ENCODE results near the gene FBXO2. TPM values are rescaled to one million over a fixed set of nuclear protein-coding genes. Genes with fewer than 3 reads are reported as not detected.

The FBXO2 gene
- total and polyA plus RNA-seq, 10 of the 15 experiments (the other 5 are each of a cell fraction or from before 2014, with no cell fraction given), result 0.06 to 0.41 (median 0.18) TPM; not detected in 4

DNA sequence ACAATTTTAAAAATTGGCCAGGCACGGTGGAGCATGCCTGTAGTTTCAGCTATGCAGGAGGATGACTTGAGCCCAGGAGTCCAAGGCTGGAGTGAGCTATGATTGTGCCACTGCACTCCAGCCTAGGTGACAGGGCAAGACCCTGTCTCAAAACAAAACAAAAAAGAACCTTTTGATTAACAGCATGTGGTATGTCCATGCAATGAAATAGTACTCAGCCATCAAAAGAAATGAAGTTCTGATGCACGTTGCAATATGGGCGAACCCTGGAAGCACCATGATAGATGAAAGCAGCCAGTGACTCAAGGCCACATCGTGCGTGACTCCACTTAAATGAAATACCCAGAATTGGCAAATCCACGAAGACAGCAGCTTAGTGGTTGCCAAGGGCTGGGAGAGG, 47.5 kb downstream of the FBXO2 start:
- no peak for FAIRE-seq
- ATAC-seq, result no peak
- no TSS peak for BruUV-seq (replicated peaks)
- ChIA-PET SMC1A (ENCODE audit: uncharacterized antibody, unreplicated experiment) (no interaction called here), RAD21 (ENCODE audit: unreplicated experiment) (no interaction called here), CTCF (no interaction called here), POLR2A (no interaction called here)
- Histone ChIP-seq H3K4me3 (no peak overlapping the region), H3K79me2 (ENCODE audit: control insufficient read depth, insufficient read depth, low read length) (no peaks in the 10 kb centered on the region), H3K9me3 (replicated peaks; ENCODE audit: control insufficient read depth, insufficient read depth, low read length) (no peaks in the 10 kb centered on the region), H2AFZ (ENCODE audit: control insufficient read depth, low read depth, low read length) (no peak overlapping the region), H3K4me1 (ENCODE audit: control insufficient read depth, insufficient read depth, low read length) (no peaks in the 10 kb centered on the region), H3K9ac (ENCODE audit: control insufficient read depth, insufficient read depth, low read length) (no peak overlapping the region), H3K27ac (ENCODE audit: control insufficient read depth, insufficient read depth) (no peak overlapping the region), H3K4me2 (ENCODE audit: control insufficient read depth, insufficient read depth) (no peak overlapping the region), H3K36me3 (ENCODE audit: control insufficient read depth in 2 of 2, insufficient read depth in 2 of 2, low read length in 1 of 2) (no peaks in the 10 kb centered on the region), H4K20me1 (ENCODE audit: control insufficient read depth, insufficient read depth) (no peaks in the 10 kb centered on the region), H3K27me3 (replicated peaks in 1 of 2; ENCODE audit: control insufficient read depth in 2 of 2, insufficient read depth in 2 of 2, low read length in 1 of 2) (no peaks in the 10 kb centered on the region; a peak in 1 of 4 replicates)
- no peak for DNase-seq (ENCODE audit: low read depth, low spot score)
- 13% methylated on average over 6 of the region's 6 CpGs for WGBS (ENCODE audit: insufficient coverage, insufficient replicate concordance, low lambda C conversion rate, missing lambda C conversion rate)
- TF ChIP-seq, protein P1, sequence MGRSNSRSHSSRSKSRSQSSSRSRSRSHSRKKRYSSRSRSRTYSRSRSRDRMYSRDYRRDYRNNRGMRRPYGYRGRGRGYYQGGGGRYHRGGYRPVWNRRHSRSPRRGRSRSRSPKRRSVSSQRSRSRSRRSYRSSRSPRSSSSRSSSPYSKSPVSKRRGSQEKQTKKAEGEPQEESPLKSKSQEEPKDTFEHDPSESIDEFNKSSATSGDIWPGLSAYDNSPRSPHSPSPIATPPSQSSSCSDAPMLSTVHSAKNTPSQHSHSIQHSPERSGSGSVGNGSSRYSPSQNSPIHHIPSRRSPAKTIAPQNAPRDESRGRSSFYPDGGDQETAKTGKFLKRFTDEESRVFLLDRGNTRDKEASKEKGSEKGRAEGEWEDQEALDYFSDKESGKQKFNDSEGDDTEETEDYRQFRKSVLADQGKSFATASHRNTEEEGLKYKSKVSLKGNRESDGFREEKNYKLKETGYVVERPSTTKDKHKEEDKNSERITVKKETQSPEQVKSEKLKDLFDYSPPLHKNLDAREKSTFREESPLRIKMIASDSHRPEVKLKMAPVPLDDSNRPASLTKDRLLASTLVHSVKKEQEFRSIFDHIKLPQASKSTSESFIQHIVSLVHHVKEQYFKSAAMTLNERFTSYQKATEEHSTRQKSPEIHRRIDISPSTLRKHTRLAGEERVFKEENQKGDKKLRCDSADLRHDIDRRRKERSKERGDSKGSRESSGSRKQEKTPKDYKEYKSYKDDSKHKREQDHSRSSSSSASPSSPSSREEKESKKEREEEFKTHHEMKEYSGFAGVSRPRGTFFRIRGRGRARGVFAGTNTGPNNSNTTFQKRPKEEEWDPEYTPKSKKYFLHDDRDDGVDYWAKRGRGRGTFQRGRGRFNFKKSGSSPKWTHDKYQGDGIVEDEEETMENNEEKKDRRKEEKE (IDR thresholded peaks at IDR 0.05), result no peak
- TF ChIP-seq STAT1 (conservative IDR thresholded peaks at IDR 0.05), result no peak
- no peak for TF ChIP-seq DPF2 (IDR thresholded peaks at IDR 0.05)
- no peak for TF ChIP-seq NFXL1 (IDR thresholded peaks at IDR 0.05; ENCODE audit: borderline replicate concordance)
- TF ChIP-seq PKNOX1 (IDR thresholded peaks at IDR 0.05), result no peak
- no peak for TF ChIP-seq CBFB (IDR thresholded peaks at IDR 0.05; ENCODE audit: low read depth)
- TF ChIP-seq, protein P2, sequence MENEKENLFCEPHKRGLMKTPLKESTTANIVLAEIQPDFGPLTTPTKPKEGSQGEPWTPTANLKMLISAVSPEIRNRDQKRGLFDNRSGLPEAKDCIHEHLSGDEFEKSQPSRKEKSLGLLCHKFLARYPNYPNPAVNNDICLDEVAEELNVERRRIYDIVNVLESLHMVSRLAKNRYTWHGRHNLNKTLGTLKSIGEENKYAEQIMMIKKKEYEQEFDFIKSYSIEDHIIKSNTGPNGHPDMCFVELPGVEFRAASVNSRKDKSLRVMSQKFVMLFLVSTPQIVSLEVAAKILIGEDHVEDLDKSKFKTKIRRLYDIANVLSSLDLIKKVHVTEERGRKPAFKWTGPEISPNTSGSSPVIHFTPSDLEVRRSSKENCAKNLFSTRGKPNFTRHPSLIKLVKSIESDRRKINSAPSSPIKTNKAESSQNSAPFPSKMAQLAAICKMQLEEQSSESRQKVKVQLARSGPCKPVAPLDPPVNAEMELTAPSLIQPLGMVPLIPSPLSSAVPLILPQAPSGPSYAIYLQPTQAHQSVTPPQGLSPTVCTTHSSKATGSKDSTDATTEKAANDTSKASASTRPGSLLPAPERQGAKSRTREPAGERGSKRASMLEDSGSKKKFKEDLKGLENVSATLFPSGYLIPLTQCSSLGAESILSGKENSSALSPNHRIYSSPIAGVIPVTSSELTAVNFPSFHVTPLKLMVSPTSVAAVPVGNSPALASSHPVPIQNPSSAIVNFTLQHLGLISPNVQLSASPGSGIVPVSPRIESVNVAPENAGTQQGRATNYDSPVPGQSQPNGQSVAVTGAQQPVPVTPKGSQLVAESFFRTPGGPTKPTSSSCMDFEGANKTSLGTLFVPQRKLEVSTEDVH (IDR thresholded peaks at IDR 0.05; ENCODE audit: low read depth, partially characterized antibody), result no peak
- TF ChIP-seq FOXK2 (IDR thresholded peaks at IDR 0.05), result no peak
- TF ChIP-seq MLLT1 (IDR thresholded peaks at IDR 0.05), result no peak
- TF ChIP-seq ZZZ3 (IDR thresholded peaks at IDR 0.05; ENCODE audit: control insufficient read depth, insufficient read length, low read depth), result no peak
- TF ChIP-seq RB1 (IDR thresholded peaks at IDR 0.05; ENCODE audit: borderline replicate concordance), result no peak
- TF ChIP-seq PML (IDR thresholded peaks at IDR 0.05; ENCODE audit: low read length), result no peak
- in situ Hi-C loops (cut with MboI), result no loop called here
- intact Hi-C loops (cut with micrococcal nuclease; ENCODE audit: unreplicated experiment), result no loop called here

Data from GM12878 (cell line).